Fibroblast of pulmonary artery (primary cell): ENCODE measurements around the gene CAMK4.
A peak's percentile ranks its signal among the peaks of the same experiment; 100 is the strongest.

ENCODE experiments used
- DNase-seq: peaks from one replicate; pipeline ENCODE4 v3.0.0-alpha.2; 2010; ENCODE audit warnings: low read depth
- H3K4me3 ChIP-seq: replicated peaks from 2 replicates; pipeline ENCODE4 v1.5.1; 2011; ENCODE audit warnings: low read depth, mild to moderate bottlenecking, control low read depth, low read length, moderate library complexity
- CTCF ChIP-seq: IDR thresholded peaks from 2 replicates; pipeline ENCODE4 v1.5.1; 2011; ENCODE audit warnings: mild to moderate bottlenecking, control low read depth, low read length, inconsistent platforms; ENCODE audit errors: missing control alignments

CAMK4 gene

GRCh38 chr5:111308951-111309350 is 84.8 kb downstream of the CAMK4 start:
- no peak overlapping the region for H3K4me3 ChIP-seq
- no peak for DNase-seq
- no peak for TF ChIP-seq CTCF

- no peak overlapping the region for H3K4me3 ChIP-seq
- DNase-seq: no peak
- TF ChIP-seq CTCF: no peak
These were observed 85.2 kb downstream of the CAMK4 start for GRCh38 chr5:111309384-111309783.

GRCh38 chr5:111310711-111311620 is 86.8 kb downstream of the CAMK4 start:
- H3K4me3 ChIP-seq: no peak overlapping the region
- no peak for DNase-seq
- no peak for TF ChIP-seq CTCF

- TF ChIP-seq CTCF: no peak
- DNase-seq: no peak
- H3K4me3 ChIP-seq: no peak overlapping the region
These were observed 87.5 kb downstream of the CAMK4 start for GRCh38 chr5:111311666-111312065.

GRCh38 chr5:111313017-111313724 is 89.0 kb downstream of the CAMK4 start:
- no peak overlapping the region for H3K4me3 ChIP-seq
- TF ChIP-seq CTCF: no peak
- DNase-seq: peak; percentile 31

GRCh38 chr5:111320953-111321352 is 96.8 kb downstream of the CAMK4 start:
- no peak for TF ChIP-seq CTCF
- H3K4me3 ChIP-seq: no peak overlapping the region
- DNase-seq: no peak
